ENCODE data around the gene WHAMM.
A peak's percentile ranks its signal among the peaks of the same experiment; 100 is the strongest.

WHAMM gene

GRCh38 chr15:82850731-82851130, 41.3 kb downstream of the WHAMM start:
- Mint-ChIP-seq H3K27me3 (ENCODE audit: low read depth, poor library complexity) (peaks cover 4% of the 10 kb centered on the region), H3K4me3 (no peak overlapping the region), H3K9me3 (no peaks in the 10 kb centered on the region), H3K36me3 (ENCODE audit: low read depth) (peaks cover 5% of the 10 kb centered on the region), H3K27ac (peak overlapping the region; percentile 59), H3K4me1 (peaks cover 52% of the 10 kb centered on the region)
- DNase-seq: no peak
- TF ChIP-seq CTCF (IDR thresholded peaks at IDR 0.05): no peak

GRCh38 chr15:82851306-82851850, 42.0 kb downstream of the WHAMM start:
- peaks cover 4% of the 10 kb centered on the region for H3K27me3 Mint-ChIP-seq (ENCODE audit: low read depth, poor library complexity)
- peaks cover 5% of the 10 kb centered on the region for H3K36me3 Mint-ChIP-seq (ENCODE audit: low read depth)
- H3K9me3 Mint-ChIP-seq: no peaks in the 10 kb centered on the region
- no peak overlapping the region for H3K4me3 Mint-ChIP-seq
- no peak overlapping the region for H3K27ac Mint-ChIP-seq
- H3K4me1 Mint-ChIP-seq: peaks cover 49% of the 10 kb centered on the region
- TF ChIP-seq CTCF (IDR thresholded peaks at IDR 0.05): no peak
- DNase-seq: no peak

GRCh38 chr15:82851981-82852511, 42.6 kb downstream of the WHAMM start:
- peaks cover 5% of the 10 kb centered on the region for H3K36me3 Mint-ChIP-seq (ENCODE audit: low read depth)
- DNase-seq: no peak
- no peak for TF ChIP-seq CTCF (IDR thresholded peaks at IDR 0.05)
- H3K27me3 Mint-ChIP-seq (ENCODE audit: low read depth, poor library complexity): peaks cover 4% of the 10 kb centered on the region
- H3K4me3 Mint-ChIP-seq: no peak overlapping the region
- H3K9me3 Mint-ChIP-seq: no peaks in the 10 kb centered on the region
- H3K4me1 Mint-ChIP-seq: peaks cover 49% of the 10 kb centered on the region
- peak overlapping the region; percentile 60 for H3K27ac Mint-ChIP-seq

GRCh38 chr15:82852941-82853561, 43.6 kb downstream of the WHAMM start:
- peaks cover 49% of the 10 kb centered on the region for H3K4me1 Mint-ChIP-seq
- H3K9me3 Mint-ChIP-seq: no peaks in the 10 kb centered on the region
- no peak for DNase-seq
- H3K36me3 Mint-ChIP-seq (ENCODE audit: low read depth): peaks cover 5% of the 10 kb centered on the region
- H3K27me3 Mint-ChIP-seq (ENCODE audit: low read depth, poor library complexity): peaks cover 4% of the 10 kb centered on the region
- no peak overlapping the region for H3K4me3 Mint-ChIP-seq
- H3K27ac Mint-ChIP-seq: no peak overlapping the region
- no peak for TF ChIP-seq CTCF (IDR thresholded peaks at IDR 0.05)

- Mint-ChIP-seq H3K9me3 (no peaks in the 10 kb centered on the region), H3K36me3 (ENCODE audit: low read depth) (peaks cover 5% of the 10 kb centered on the region), H3K27me3 (ENCODE audit: low read depth, poor library complexity) (peaks cover 4% of the 10 kb centered on the region), H3K4me3 (no peak overlapping the region), H3K27ac (no peak overlapping the region), H3K4me1 (peaks cover 44% of the 10 kb centered on the region)
- DNase-seq: no peak
- TF ChIP-seq CTCF (IDR thresholded peaks at IDR 0.05): no peak
These were observed 45.1 kb downstream of the WHAMM start for GRCh38 chr15:82854554-82854953.

All from nephron progenitor cell (in vitro differentiated cells).